SK-N-SH (cell line): ENCODE data around the gene CCDC171. TPM values are rescaled to one million over a fixed set of nuclear protein-coding genes. Genes with fewer than 3 reads are reported as not detected.

ENCODE experiments used
- CTCF ChIA-PET: fragments of 300-600, 350-600 bp; formaldehyde crosslinking; extraction: SDS; loops from one replicate; lab custom pipeline; 2021; lab: Yijun Ruan, JAX
- POLR2A ChIA-PET: fragments of 350-600 bp; sonication (Branson Sonifier 250); formaldehyde crosslinking; extraction: SDS; loops from one replicate; lab custom pipeline; 2020; ENCODE audit warnings: antibody characterized with exemption, inconsistent platforms; lab: Yijun Ruan, JAX
- DNase-seq: peaks from one replicate; pipeline ENCODE4 v3.0.0; 2012
- H2AFZ ChIP-seq: fragments of 200-600 bp; sonication (generic); 2 replicates; pipeline ENCODE4 v1.8.1; 2016; ENCODE audit warnings: antibody characterized with exemption, mild to moderate bottlenecking, low read depth
- H3F3A ChIP-seq: fragments of 200-600 bp; sonication (generic); replicated peaks from 2 replicates; pipeline ENCODE3; 2016; ENCODE audit warnings: antibody characterized with exemption, mild to moderate bottlenecking; ENCODE audit not compliant: insufficient read depth
- H3K27ac ChIP-seq, 2 experiments: fragments of 200-500 bp in 1 of 2; fragments of 200-600 bp in 1 of 2; sonication (Bioruptor generic) in 1 of 2; sonication (generic), shearing (Covaris generic) in 1 of 2; 2 replicates each; pipeline versions ENCODE4 v1.5.1 to v1.6.1; 2014 to 2016; ENCODE audit warnings: low read depth in 2 of 2, inconsistent platforms in 1 of 2, low read length in 1 of 2, mild to moderate bottlenecking in 1 of 2, mixed read lengths in 1 of 2
- H3K27me3 ChIP-seq: fragments of 200-600 bp; sonication (generic), shearing (Covaris generic); 2 replicates; pipeline ENCODE4 v1.6.1; 2016; ENCODE audit warnings: mixed run types; ENCODE audit not compliant: insufficient read depth
- H3K36me3 ChIP-seq, 2 experiments: fragments of 200-500 bp in 1 of 2; fragments of 200-600 bp in 1 of 2; sonication (Bioruptor generic) in 1 of 2; sonication (generic) in 1 of 2; replicated peaks in 1 of 2; 2 replicates each; pipeline versions ENCODE3 to v1.5.1; 2014 to 2016; ENCODE audit warnings: low read length in 1 of 2, mild to moderate bottlenecking in 1 of 2; ENCODE audit not compliant: insufficient read depth in 2 of 2, control insufficient read depth in 1 of 2
- H3K4me1 ChIP-seq, 2 experiments: fragments of 200-500 bp in 1 of 2; fragments of 200-600 bp in 1 of 2; sonication (Bioruptor generic) in 1 of 2; sonication (generic), shearing (Covaris generic) in 1 of 2; 2 replicates each; pipeline versions ENCODE4 v1.5.1 to v1.6.1; 2014 to 2016; ENCODE audit warnings: low read depth in 1 of 2, low read length in 1 of 2, mixed run types in 1 of 2; ENCODE audit not compliant: insufficient read depth in 2 of 2, control insufficient read depth in 1 of 2
- H3K4me2 ChIP-seq: fragments of 200-600 bp; sonication (generic), shearing (Covaris generic); 2 replicates; pipeline ENCODE4 v1.6.1; 2017; ENCODE audit warnings: mixed run types
- H3K4me3 ChIP-seq, 2 experiments: fragments of 200-500 bp in 1 of 2; fragments of 200-600 bp in 1 of 2; sonication (Bioruptor generic) in 1 of 2; sonication (generic), shearing (Covaris generic) in 1 of 2; 2 replicates each; pipeline versions ENCODE4 v1.5.1 to v1.8.1; 2014 to 2016; ENCODE audit warnings: low read depth in 2 of 2, inconsistent platforms in 1 of 2, low read length in 1 of 2, mild to moderate bottlenecking in 1 of 2, mixed read lengths in 1 of 2, moderate library complexity in 1 of 2
- H3K79me2 ChIP-seq: fragments of 200-600 bp; sonication (generic); 2 replicates; pipeline ENCODE4 v1.8.1; 2017; ENCODE audit warnings: mild to moderate bottlenecking; ENCODE audit not compliant: insufficient read depth
- H3K9ac ChIP-seq: fragments of 200-600 bp; sonication (generic); 2 replicates; pipeline ENCODE4 v1.6.1; 2017; ENCODE audit warnings: mixed run types
- H3K9me2 ChIP-seq: fragments of 200-600 bp; sonication (generic); 2 replicates; pipeline ENCODE4 v1.6.1; 2017; ENCODE audit warnings: mixed run types
- H3K9me3 ChIP-seq: fragments of 200-600 bp; sonication (generic); 2 replicates; pipeline ENCODE4 v1.6.1; 2017; ENCODE audit warnings: mixed run types, mild to moderate bottlenecking, moderate library complexity
- H4K20me1 ChIP-seq: fragments of 200-600 bp; sonication (generic); 2 replicates; pipeline ENCODE4 v1.6.1; 2017; ENCODE audit warnings: mild to moderate bottlenecking, mixed run types; ENCODE audit not compliant: insufficient read depth
- ELF1 ChIP-seq: IDR thresholded peaks from 2 replicates; pipeline ENCODE4 v1.4.0; 2012
- EZH2phosphoT487 ChIP-seq: fragments of 200-600 bp; sonication (generic); IDR thresholded peaks from 2 replicates; pipeline ENCODE4 v1.6.1; 2017; ENCODE audit warnings: low read depth, mixed run types, mild to moderate bottlenecking, antibody characterized with exemption, moderate library complexity, borderline replicate concordance
- FOSL2 ChIP-seq: IDR thresholded peaks from 2 replicates; pipeline ENCODE4 v1.4.0; 2012; ENCODE audit warnings: low read depth, mild to moderate bottlenecking, moderate library complexity, borderline replicate concordance
- GABPA ChIP-seq: IDR thresholded peaks from 2 replicates; pipeline ENCODE4 v1.4.0; 2012; ENCODE audit warnings: low read depth, mild to moderate bottlenecking
- GATA2 ChIP-seq: sonication (generic); formaldehyde crosslinking; IDR thresholded peaks from 2 replicates; pipeline ENCODE4 v1.5.0; 2020; ENCODE audit warnings: mild to moderate bottlenecking, missing genetic modification reagents
- MEF2A ChIP-seq: IDR thresholded peaks from 2 replicates; pipeline ENCODE4 v1.4.0; 2012; ENCODE audit warnings: low read depth, borderline replicate concordance
- MXI1 ChIP-seq: IDR thresholded peaks from 2 replicates; pipeline ENCODE4 v1.6.1; 2012; ENCODE audit warnings: mild to moderate bottlenecking, low read depth, low read length, improper control_type of control experiment
- POLR2AphosphoS5 ChIP-seq: IDR thresholded peaks from 2 replicates; pipeline ENCODE4 v1.6.1; 2012; ENCODE audit warnings: low read depth, low read length
- RAD21 ChIP-seq: IDR thresholded peaks from 2 replicates; pipeline ENCODE4 v1.6.1; 2012; ENCODE audit warnings: mild to moderate bottlenecking, low read length
- RCOR1 ChIP-seq: fragments of 150-350 bp; IDR thresholded peaks from 2 replicates; pipeline ENCODE4 v1.6.1; 2017; ENCODE audit warnings: antibody characterized with exemption, low read length
- RFX5 ChIP-seq: IDR thresholded peaks from 2 replicates; pipeline ENCODE4 v1.6.1; 2012; ENCODE audit warnings: mild to moderate bottlenecking, improper control_type of control experiment, low read length
- RXRA ChIP-seq: IDR thresholded peaks from 2 replicates; pipeline ENCODE4 v1.4.0; 2012; ENCODE audit warnings: low read depth, mild to moderate bottlenecking, borderline replicate concordance
- SIN3A ChIP-seq: IDR thresholded peaks from 2 replicates; pipeline ENCODE4 v1.6.1; 2012; ENCODE audit warnings: low read depth, mild to moderate bottlenecking, low read length, moderate library complexity, borderline replicate concordance
- SMC3 ChIP-seq: IDR thresholded peaks from 2 replicates; pipeline ENCODE4 v1.6.1; 2012; ENCODE audit warnings: low read depth, low read length, improper control_type of control experiment
- TAF1 ChIP-seq: IDR thresholded peaks from 2 replicates; pipeline ENCODE4 v1.6.1; 2012; ENCODE audit warnings: low read depth, mild to moderate bottlenecking, low read length, moderate library complexity, borderline replicate concordance
- TCF12 ChIP-seq: IDR thresholded peaks from 2 replicates; pipeline ENCODE4 v1.4.0; 2012
- TEAD4 ChIP-seq: IDR thresholded peaks from 2 replicates; pipeline ENCODE4 v1.4.0; 2012; ENCODE audit warnings: mild to moderate bottlenecking, borderline replicate concordance; ENCODE audit not compliant: insufficient read depth
- YY1 ChIP-seq: IDR thresholded peaks from 2 replicates; pipeline ENCODE4 v1.4.0; 2012; ENCODE audit warnings: low read depth, mild to moderate bottlenecking
- WGBS: methylation state at CpG from one replicate; pipeline ENCODE4 v1.1.6; 2017; ENCODE audit warnings: low lambda C conversion rate; 5-methylcytosine and 5-hydroxymethylcytosine counted together
- polyA plus RNA-seq, 3 experiments: library from polyadenylated mRNA; depleted of rRNA; stranded (reverse); fragments of >200 nt; gene quantifications; 2 replicates each; pipeline ENCODE4 v1.2.3, GENCODE V29; 2012
- TF ChIP-seq, protein P1 (sequence below): fragments of 200-600 bp; sonication (generic); IDR thresholded peaks from 2 replicates; pipeline ENCODE4 v1.6.1; 2017; ENCODE audit warnings: antibody characterized with exemption, mild to moderate bottlenecking, moderate library complexity
- TF ChIP-seq, protein P2 (sequence below): fragments of 150-350 bp; IDR thresholded peaks from 2 replicates; pipeline ENCODE4 v1.6.1; 2016; ENCODE audit warnings: mild to moderate bottlenecking, low read depth, low read length
- TF ChIP-seq, protein P3 (sequence below): IDR thresholded peaks from 2 replicates; pipeline ENCODE4 v1.6.1; 2012; ENCODE audit warnings: mild to moderate bottlenecking, low read depth, low read length, moderate library complexity
- TF ChIP-seq, protein P4 (sequence below): IDR thresholded peaks from 2 replicates; pipeline ENCODE4 v1.4.0; 2012; ENCODE audit warnings: low read depth
- TF ChIP-seq, protein P5 (sequence below): IDR thresholded peaks from 2 replicates; pipeline ENCODE4 v1.4.0; 2012; ENCODE audit warnings: low read depth, borderline replicate concordance
- TF ChIP-seq, protein P6 (sequence below): fragments of 150-350 bp; IDR thresholded peaks from 2 replicates; pipeline ENCODE4 v1.6.1; 2017; ENCODE audit warnings: antibody characterized with exemption, low read length, low read depth, borderline replicate concordance

The CCDC171 gene
- polyA plus RNA-seq, 1 of the 3 experiments (the other 2 are of a cell fraction), result 0.54 TPM

DNA sequence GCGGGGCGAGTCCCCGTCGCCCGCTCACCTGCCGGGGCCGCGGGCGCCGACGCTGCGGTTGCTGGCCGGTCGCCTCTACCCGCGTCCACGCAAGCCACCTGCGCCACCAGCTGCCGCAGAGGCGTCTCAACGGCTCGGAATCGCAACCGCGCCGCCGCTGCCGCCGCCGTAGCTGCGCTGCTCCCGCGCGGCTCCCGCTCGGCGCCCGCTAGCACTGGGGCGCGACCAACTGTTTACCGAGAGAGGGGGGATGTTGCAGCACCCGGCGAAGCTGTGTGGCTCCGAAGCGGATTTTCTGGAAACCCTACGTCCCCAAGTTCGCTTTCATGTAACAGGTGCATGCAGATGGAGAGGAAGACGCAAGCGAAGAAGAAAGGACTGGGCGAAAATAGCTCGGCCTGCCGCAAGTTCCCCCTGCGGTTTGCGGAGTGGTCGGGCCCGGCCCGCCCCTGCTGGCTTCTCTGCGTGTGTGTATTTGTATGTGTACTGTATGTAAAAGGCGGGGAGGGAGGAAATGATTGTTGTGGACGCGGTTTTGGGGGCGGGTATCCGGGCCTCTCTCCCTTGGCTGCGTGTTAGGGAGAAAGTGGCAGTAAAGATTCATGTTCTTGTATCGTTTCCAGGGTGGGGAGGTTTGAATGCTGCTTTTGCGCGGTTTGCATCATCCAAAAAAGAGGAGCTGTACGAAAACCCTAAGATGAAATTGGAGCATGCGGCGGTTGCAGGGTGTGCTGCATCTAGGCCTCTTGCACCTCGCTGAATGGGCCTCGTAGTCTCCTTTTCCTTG lies 41.9 kb upstream of the CCDC171 start, which contains the start of gene PSIP1:
PSIP1 (minus strand) TSS at position 182 of the 787 bp plus-strand sequence. CDS start 782 bp downstream, outside the sequence.
- Histone ChIP-seq H3K4me2 (peak within 1 kb of the TSS; percentile 78), H3K79me2 (peaks cover 47% of the 10 kb centered on the region), H3F3A (peaks cover 12% of the 10 kb centered on the region), H4K20me1 (peaks cover 11% of the 10 kb centered on the region; the same call in 1 of the 2 replicates), H3K4me3 (peak within 1 kb of the TSS; percentile 78 to 91), H3K36me3 (peaks cover 21 to 28% of the 10 kb centered on the region in 2 experiments), H2AFZ (peak within 1 kb of the TSS; percentile 93), H3K9ac (peak within 1 kb of the TSS; percentile 96), H3K27ac (peak within 1 kb of the TSS; percentile 89 to 98), H3K9me3 (no peaks in the 10 kb centered on the region), H3K9me2 (no peaks in the 10 kb centered on the region), H3K27me3 (no peaks in the 10 kb centered on the region), H3K4me1 (peaks cover 8 to 11% of the 10 kb centered on the region in 2 experiments; a peak in 2 of 4 replicates)
- 6% methylated on average over 31 of the region's 72 CpGs for WGBS
- peak; percentile 90 for DNase-seq
- CTCF ChIA-PET, result interaction anchor here (1.0 to 2.1 kb wide), 2 partner anchors 35 to 42 kb away, joined by 4 to 5 read pairs; partner anchors contain the start of gene CCDC171
- POLR2A ChIA-PET, result interaction anchor here (0.6 to 4.1 kb wide), 9 partner anchors 23 to 95 kb away, joined by 3 to 45 read pairs (median 3); partner anchors contain the start of gene CCDC171
- no peak for TF ChIP-seq RFX5
- TF ChIP-seq EZH2phosphoT487, result no peak
- peak; percentile 68 for TF ChIP-seq POLR2AphosphoS5
- no peak for TF ChIP-seq ELF1
- TF ChIP-seq SMC3, result no peak
- TF ChIP-seq TEAD4, result no peak
- no peak for TF ChIP-seq GABPA
- TF ChIP-seq RCOR1, result no peak
- TF ChIP-seq, protein P1, sequence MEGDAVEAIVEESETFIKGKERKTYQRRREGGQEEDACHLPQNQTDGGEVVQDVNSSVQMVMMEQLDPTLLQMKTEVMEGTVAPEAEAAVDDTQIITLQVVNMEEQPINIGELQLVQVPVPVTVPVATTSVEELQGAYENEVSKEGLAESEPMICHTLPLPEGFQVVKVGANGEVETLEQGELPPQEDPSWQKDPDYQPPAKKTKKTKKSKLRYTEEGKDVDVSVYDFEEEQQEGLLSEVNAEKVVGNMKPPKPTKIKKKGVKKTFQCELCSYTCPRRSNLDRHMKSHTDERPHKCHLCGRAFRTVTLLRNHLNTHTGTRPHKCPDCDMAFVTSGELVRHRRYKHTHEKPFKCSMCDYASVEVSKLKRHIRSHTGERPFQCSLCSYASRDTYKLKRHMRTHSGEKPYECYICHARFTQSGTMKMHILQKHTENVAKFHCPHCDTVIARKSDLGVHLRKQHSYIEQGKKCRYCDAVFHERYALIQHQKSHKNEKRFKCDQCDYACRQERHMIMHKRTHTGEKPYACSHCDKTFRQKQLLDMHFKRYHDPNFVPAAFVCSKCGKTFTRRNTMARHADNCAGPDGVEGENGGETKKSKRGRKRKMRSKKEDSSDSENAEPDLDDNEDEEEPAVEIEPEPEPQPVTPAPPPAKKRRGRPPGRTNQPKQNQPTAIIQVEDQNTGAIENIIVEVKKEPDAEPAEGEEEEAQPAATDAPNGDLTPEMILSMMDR, result no peak
- TF ChIP-seq TAF1, result peak; percentile 89
- TF ChIP-seq RXRA, result no peak
- TF ChIP-seq, protein P2, sequence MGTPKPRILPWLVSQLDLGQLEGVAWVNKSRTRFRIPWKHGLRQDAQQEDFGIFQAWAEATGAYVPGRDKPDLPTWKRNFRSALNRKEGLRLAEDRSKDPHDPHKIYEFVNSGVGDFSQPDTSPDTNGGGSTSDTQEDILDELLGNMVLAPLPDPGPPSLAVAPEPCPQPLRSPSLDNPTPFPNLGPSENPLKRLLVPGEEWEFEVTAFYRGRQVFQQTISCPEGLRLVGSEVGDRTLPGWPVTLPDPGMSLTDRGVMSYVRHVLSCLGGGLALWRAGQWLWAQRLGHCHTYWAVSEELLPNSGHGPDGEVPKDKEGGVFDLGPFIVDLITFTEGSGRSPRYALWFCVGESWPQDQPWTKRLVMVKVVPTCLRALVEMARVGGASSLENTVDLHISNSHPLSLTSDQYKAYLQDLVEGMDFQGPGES, result 0 out of 2 replicates have a peak, but pooled peaks have one; percentile 2
- TF ChIP-seq RAD21, result no peak
- TF ChIP-seq, protein P3, sequence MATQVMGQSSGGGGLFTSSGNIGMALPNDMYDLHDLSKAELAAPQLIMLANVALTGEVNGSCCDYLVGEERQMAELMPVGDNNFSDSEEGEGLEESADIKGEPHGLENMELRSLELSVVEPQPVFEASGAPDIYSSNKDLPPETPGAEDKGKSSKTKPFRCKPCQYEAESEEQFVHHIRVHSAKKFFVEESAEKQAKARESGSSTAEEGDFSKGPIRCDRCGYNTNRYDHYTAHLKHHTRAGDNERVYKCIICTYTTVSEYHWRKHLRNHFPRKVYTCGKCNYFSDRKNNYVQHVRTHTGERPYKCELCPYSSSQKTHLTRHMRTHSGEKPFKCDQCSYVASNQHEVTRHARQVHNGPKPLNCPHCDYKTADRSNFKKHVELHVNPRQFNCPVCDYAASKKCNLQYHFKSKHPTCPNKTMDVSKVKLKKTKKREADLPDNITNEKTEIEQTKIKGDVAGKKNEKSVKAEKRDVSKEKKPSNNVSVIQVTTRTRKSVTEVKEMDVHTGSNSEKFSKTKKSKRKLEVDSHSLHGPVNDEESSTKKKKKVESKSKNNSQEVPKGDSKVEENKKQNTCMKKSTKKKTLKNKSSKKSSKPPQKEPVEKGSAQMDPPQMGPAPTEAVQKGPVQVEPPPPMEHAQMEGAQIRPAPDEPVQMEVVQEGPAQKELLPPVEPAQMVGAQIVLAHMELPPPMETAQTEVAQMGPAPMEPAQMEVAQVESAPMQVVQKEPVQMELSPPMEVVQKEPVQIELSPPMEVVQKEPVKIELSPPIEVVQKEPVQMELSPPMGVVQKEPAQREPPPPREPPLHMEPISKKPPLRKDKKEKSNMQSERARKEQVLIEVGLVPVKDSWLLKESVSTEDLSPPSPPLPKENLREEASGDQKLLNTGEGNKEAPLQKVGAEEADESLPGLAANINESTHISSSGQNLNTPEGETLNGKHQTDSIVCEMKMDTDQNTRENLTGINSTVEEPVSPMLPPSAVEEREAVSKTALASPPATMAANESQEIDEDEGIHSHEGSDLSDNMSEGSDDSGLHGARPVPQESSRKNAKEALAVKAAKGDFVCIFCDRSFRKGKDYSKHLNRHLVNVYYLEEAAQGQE, result peak; percentile 30; the same call in 1 of the 2 replicates
- peak; percentile 50 for TF ChIP-seq MXI1
- TF ChIP-seq MEF2A, result no peak
- TF ChIP-seq, protein P4, sequence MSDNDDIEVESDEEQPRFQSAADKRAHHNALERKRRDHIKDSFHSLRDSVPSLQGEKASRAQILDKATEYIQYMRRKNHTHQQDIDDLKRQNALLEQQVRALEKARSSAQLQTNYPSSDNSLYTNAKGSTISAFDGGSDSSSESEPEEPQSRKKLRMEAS, result no peak; the same call in 1 of the 2 replicates
- no peak for TF ChIP-seq GATA2 (CRISPR knock-in tag)
- no peak for TF ChIP-seq YY1
- TF ChIP-seq, protein P5, sequence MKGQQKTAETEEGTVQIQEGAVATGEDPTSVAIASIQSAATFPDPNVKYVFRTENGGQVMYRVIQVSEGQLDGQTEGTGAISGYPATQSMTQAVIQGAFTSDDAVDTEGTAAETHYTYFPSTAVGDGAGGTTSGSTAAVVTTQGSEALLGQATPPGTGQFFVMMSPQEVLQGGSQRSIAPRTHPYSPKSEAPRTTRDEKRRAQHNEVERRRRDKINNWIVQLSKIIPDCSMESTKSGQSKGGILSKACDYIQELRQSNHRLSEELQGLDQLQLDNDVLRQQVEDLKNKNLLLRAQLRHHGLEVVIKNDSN, result no peak
- TF ChIP-seq, protein P6, sequence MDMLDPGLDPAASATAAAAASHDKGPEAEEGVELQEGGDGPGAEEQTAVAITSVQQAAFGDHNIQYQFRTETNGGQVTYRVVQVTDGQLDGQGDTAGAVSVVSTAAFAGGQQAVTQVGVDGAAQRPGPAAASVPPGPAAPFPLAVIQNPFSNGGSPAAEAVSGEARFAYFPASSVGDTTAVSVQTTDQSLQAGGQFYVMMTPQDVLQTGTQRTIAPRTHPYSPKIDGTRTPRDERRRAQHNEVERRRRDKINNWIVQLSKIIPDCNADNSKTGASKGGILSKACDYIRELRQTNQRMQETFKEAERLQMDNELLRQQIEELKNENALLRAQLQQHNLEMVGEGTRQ, result no peak
- TF ChIP-seq SIN3A, result peak; percentile 63; the same call in 1 of the 2 replicates
- no peak; the same call in 1 of the 2 replicates for TF ChIP-seq TCF12
- TF ChIP-seq FOSL2, result no peak
